ENCODE measurements around the gene ADGRE2. TPM values are rescaled to one million over a fixed set of nuclear protein-coding genes. Genes with fewer than 3 reads are reported as not detected.

ADGRE2 gene
- total and polyA plus RNA-seq, 12 donors: 0.11 to 47.9 (median 5.9) TPM

DNA sequence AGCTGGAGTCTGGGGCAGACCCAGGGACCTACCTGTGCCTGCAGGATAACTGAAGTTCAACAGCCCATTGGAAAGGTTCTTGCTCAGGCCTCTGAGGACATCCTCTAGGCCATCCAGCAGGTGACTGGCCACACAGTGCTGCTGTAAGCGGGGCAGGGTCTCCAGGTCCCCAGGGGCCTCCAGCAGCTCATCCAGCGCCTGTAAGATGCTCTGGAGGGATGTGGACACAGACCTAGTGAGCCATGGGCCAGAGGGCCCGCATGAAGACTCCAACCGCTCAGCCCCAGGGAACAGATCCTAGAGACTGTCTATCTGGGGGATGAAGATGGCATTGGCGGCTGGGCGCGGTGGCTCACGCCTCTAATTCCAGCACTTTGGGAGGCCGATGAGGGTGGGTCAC, 14.0 kb downstream of the ADGRE2 start:
- Histone ChIP-seq H3K36me3 (replicated peaks in 1 of 2) (no peaks in the 10 kb centered on the region), H3K4me3 (no peak overlapping the region), H3K4me1 (replicated peaks in 1 of 2) (no peaks in the 10 kb centered on the region), H3K27me3 (no peaks in the 10 kb centered on the region), H3K9me3 (replicated peaks in 1 of 3) (no peaks in the 10 kb centered on the region), H3K27ac (no peak overlapping the region)
- TF ChIP-seq CTCF (IDR thresholded peaks at IDR 0.05) (no peak), POLR2A (IDR thresholded peaks at IDR 0.05) (no peak)
- 73 to 91% (median 82%) methylated on average over 8 to 9 of the region's 9 CpGs for WGBS, 4 donors
- no peak for DNase-seq
- intact Hi-C loops (cut with DNase I): loop anchor here (10.0 kb wide), 1 partner anchor 370 kb away; no protein-coding TSS in a partner anchor

DNA sequence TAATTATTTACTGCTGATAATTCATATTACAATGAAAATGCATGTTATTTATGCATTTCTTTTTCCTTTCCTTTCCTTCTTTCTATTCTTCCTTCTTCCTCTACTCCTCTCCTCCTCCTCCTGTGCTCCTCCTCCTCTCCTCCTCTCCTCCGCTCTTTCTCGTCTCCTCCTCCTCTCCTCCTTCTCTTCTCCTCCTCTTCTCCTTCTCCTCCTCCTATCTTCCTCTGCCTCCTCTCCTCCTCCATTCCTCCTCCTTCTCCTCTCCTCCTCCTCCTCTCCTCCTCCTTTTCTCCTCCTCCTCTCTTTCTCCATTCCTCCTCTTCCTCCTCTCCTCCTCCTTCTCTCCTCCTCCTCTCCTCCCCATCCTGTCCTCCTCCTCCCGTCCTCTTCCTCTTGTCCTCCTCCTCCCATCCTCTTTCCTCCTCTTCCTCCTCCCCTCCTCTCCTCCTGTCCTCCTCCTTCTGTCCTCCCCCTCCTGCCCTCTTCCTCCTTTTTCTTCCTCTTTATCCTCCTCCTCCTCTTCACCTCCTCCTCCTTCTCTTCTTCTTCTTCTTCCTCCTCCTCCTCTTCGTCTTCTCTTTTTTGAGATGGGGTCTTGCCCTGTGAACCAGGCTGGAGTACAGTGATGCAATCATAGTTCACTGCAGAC, 14.7 kb downstream of the ADGRE2 start:
- Histone ChIP-seq H3K27ac (no peak overlapping the region), H3K4me3 (no peak overlapping the region), H3K36me3 (replicated peaks in 1 of 2) (no peaks in the 10 kb centered on the region), H3K9me3 (replicated peaks in 1 of 3) (no peaks in the 10 kb centered on the region), H3K4me1 (replicated peaks in 1 of 2) (no peaks in the 10 kb centered on the region), H3K27me3 (no peaks in the 10 kb centered on the region)
- TF ChIP-seq POLR2A (IDR thresholded peaks at IDR 0.05) (no peak), CTCF (IDR thresholded peaks at IDR 0.05) (no peak)
- DNase-seq: no peak
- intact Hi-C loops (cut with DNase I): loop anchor here (10.0 kb wide), 1 partner anchor 369 kb away; no protein-coding TSS in a partner anchor
- WGBS, 4 donors: 61 to 74% (median 64%) methylated on average over 4 of the region's 4 CpGs

- no peaks in the 10 kb centered on the region for H3K4me1 ChIP-seq (replicated peaks in 1 of 2)
- no peaks in the 10 kb centered on the region for H3K9me3 ChIP-seq (replicated peaks in 1 of 3)
- H3K4me3 ChIP-seq: no peak overlapping the region
- H3K27ac ChIP-seq: no peak overlapping the region
- no peaks in the 10 kb centered on the region for H3K36me3 ChIP-seq (replicated peaks in 1 of 2)
- TF ChIP-seq CTCF (IDR thresholded peaks at IDR 0.05) (no peak), POLR2A (IDR thresholded peaks at IDR 0.05) (no peak)
- WGBS, 4 donors: 84 to 91% (median 88%) methylated on average over 2 of the region's 2 CpGs
- no peak for DNase-seq
- no peaks in the 10 kb centered on the region for H3K27me3 ChIP-seq
- intact Hi-C loops (cut with DNase I): loop anchor here (10.0 kb wide), 1 partner anchor 367 kb away; no protein-coding TSS in a partner anchor
Measured at GRCh38 chr19:14762111-14762510, 16.2 kb downstream of the ADGRE2 start.

DNA sequence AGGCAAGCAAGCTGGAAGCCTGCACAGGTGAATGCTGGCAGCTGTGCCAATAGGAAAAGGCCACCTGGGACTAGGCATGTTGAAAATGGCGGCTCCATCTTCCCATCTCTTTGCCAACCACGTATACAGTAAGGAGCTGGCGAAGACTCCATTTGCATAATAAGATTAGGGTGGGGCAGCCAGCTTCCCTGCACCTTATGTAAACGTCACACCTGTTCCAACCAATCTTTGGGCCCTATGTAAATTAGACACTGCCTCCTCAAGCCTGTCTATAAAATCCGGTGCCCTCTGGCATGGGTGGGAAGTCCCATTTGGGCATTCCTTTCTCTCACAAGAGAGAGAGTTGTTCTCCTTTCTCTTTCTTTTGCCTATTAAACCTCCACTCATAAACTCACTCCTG, 16.8 kb downstream of the ADGRE2 start:
- TF ChIP-seq POLR2A (IDR thresholded peaks at IDR 0.05) (no peak), CTCF (IDR thresholded peaks at IDR 0.05) (no peak)
- H3K4me3 ChIP-seq: no peak overlapping the region
- no peak for DNase-seq
- H3K36me3 ChIP-seq (replicated peaks in 1 of 2): no peaks in the 10 kb centered on the region
- H3K9me3 ChIP-seq (replicated peaks in 1 of 3): no peaks in the 10 kb centered on the region
- no peaks in the 10 kb centered on the region for H3K4me1 ChIP-seq (replicated peaks in 1 of 2)
- WGBS, 4 donors: 67 to 75% (median 73%) methylated on average over 5 of the region's 5 CpGs
- no peaks in the 10 kb centered on the region for H3K27me3 ChIP-seq
- no peak overlapping the region for H3K27ac ChIP-seq
- intact Hi-C loops (cut with DNase I): loop anchor here (10.0 kb wide), 1 partner anchor 367 kb away; no protein-coding TSS in a partner anchor
